ENCODE data around the gene APLN. TPM values are rescaled to one million over a fixed set of nuclear protein-coding genes. Genes with fewer than 3 reads are reported as not detected.

Gene APLN
- total RNA-seq, 1 donor from 2014 or later, result 2.1 TPM

DNA sequence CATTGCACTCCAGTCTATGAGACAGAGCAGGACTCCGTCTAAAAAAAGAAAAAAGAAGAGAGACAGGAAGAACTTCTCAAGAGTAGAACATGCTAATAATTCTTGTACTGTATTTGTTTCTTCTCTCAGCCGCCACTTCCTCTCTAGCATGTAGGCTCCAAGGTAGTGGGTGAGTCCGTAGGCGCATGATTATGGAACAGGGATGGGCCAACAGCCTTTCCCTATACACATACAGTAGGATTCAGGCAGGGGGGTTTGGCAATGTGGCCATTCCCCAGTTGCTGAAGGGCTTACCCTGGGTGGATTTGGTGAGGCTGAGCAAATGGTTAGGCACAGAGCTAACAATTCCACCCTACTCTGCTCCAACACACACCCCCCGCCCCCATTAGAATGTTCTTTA lies 35.0 kb upstream of the APLN start:
- no peak overlapping the region for H3K4me2 ChIP-seq (ENCODE audit: low read length)
- no peak overlapping the region for H3K9ac ChIP-seq (ENCODE audit: low read length)
- H3K27ac ChIP-seq (ENCODE audit: low read depth, low read length), result no peak overlapping the region
- no peak for TF ChIP-seq EZH2 (IDR thresholded peaks at IDR 0.05; ENCODE audit: insufficient read depth, low read length)
- TF ChIP-seq, protein P1, sequence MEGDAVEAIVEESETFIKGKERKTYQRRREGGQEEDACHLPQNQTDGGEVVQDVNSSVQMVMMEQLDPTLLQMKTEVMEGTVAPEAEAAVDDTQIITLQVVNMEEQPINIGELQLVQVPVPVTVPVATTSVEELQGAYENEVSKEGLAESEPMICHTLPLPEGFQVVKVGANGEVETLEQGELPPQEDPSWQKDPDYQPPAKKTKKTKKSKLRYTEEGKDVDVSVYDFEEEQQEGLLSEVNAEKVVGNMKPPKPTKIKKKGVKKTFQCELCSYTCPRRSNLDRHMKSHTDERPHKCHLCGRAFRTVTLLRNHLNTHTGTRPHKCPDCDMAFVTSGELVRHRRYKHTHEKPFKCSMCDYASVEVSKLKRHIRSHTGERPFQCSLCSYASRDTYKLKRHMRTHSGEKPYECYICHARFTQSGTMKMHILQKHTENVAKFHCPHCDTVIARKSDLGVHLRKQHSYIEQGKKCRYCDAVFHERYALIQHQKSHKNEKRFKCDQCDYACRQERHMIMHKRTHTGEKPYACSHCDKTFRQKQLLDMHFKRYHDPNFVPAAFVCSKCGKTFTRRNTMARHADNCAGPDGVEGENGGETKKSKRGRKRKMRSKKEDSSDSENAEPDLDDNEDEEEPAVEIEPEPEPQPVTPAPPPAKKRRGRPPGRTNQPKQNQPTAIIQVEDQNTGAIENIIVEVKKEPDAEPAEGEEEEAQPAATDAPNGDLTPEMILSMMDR (IDR thresholded peaks at IDR 0.05; ENCODE audit: insufficient read depth, low read depth, low read length), result no peak
- H3K27me3 Mint-ChIP-seq (ENCODE audit: low read depth, unreplicated experiment), result peaks cover 9% of the 10 kb centered on the region
- no peak overlapping the region for H2AFZ ChIP-seq (ENCODE audit: low read depth, low read length)
- no peaks in the 10 kb centered on the region for H3K4me1 ChIP-seq (ENCODE audit: insufficient read depth, low read length)
- H3K36me3 ChIP-seq (ENCODE audit: insufficient read depth, low read length), result no peaks in the 10 kb centered on the region
- H3K4me3 Mint-ChIP-seq (ENCODE audit: unreplicated experiment), result no peak overlapping the region
- no peaks in the 10 kb centered on the region for H3K79me2 ChIP-seq (ENCODE audit: insufficient read depth, low read length)
- FAIRE-seq (no peak), DNase-seq (ENCODE audit: low read depth) (no peak)
- H3K27me3 ChIP-seq (ENCODE audit: insufficient read depth, low read length), result no peaks in the 10 kb centered on the region
- H4K20me1 ChIP-seq (ENCODE audit: insufficient read depth, low read length), result no peaks in the 10 kb centered on the region
- no peak overlapping the region for H3K27ac Mint-ChIP-seq (ENCODE audit: unreplicated experiment)
- H3K36me3 Mint-ChIP-seq (ENCODE audit: low read depth, unreplicated experiment), result no peaks in the 10 kb centered on the region
- H3K4me1 Mint-ChIP-seq (ENCODE audit: low read depth, unreplicated experiment), result no peaks in the 10 kb centered on the region
- H3K9me3 Mint-ChIP-seq (ENCODE audit: unreplicated experiment), result no peaks in the 10 kb centered on the region
- no peak overlapping the region for H3K4me3 ChIP-seq (ENCODE audit: insufficient read depth, low read depth, low read length)
- no peaks in the 10 kb centered on the region for H3K9me3 ChIP-seq (ENCODE audit: insufficient read depth, low read depth, low read length)

DNA sequence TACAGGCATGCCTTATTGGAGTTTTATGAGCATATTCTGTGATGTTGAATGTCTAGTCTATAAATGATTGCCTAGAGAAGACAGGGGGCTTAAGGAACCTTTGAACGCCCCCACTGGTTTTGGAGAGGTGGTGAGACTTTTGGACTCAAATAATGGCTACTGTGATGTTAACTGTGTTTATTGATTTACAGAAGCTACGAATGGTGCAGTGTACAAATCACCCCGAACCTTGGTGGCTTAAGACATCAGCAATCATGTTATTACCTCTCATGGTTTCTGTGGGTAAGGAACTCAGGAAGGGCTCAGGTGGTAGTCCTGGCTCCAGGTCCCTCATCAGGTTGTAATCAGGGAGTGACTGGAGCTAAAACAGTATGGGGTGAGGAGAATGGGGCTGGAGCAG lies 33.3 kb upstream of the APLN start:
- TF ChIP-seq EZH2 (IDR thresholded peaks at IDR 0.05; ENCODE audit: insufficient read depth, low read length), result no peak
- Mint-ChIP-seq H3K4me1 (ENCODE audit: low read depth, unreplicated experiment) (no peaks in the 10 kb centered on the region), H3K27ac (ENCODE audit: unreplicated experiment) (no peak overlapping the region), H3K27me3 (ENCODE audit: low read depth, unreplicated experiment) (peaks cover 9% of the 10 kb centered on the region), H3K4me3 (ENCODE audit: unreplicated experiment) (no peak overlapping the region), H3K9me3 (ENCODE audit: unreplicated experiment) (no peaks in the 10 kb centered on the region), H3K36me3 (ENCODE audit: low read depth, unreplicated experiment) (no peaks in the 10 kb centered on the region)
- no peaks in the 10 kb centered on the region for H3K27me3 ChIP-seq (ENCODE audit: insufficient read depth, low read length)
- H3K79me2 ChIP-seq (ENCODE audit: insufficient read depth, low read length), result no peaks in the 10 kb centered on the region
- no peaks in the 10 kb centered on the region for H3K36me3 ChIP-seq (ENCODE audit: insufficient read depth, low read length)
- H3K9ac ChIP-seq (ENCODE audit: low read length), result no peak overlapping the region
- H3K4me2 ChIP-seq (ENCODE audit: low read length), result no peak overlapping the region
- H2AFZ ChIP-seq (ENCODE audit: low read depth, low read length), result no peak overlapping the region
- H3K27ac ChIP-seq (ENCODE audit: low read depth, low read length), result no peak overlapping the region
- no peaks in the 10 kb centered on the region for H3K4me1 ChIP-seq (ENCODE audit: insufficient read depth, low read length)
- H3K9me3 ChIP-seq (ENCODE audit: insufficient read depth, low read depth, low read length), result no peaks in the 10 kb centered on the region
- DNase-seq (ENCODE audit: low read depth) (no peak), FAIRE-seq (no peak)
- H4K20me1 ChIP-seq (ENCODE audit: insufficient read depth, low read length), result no peaks in the 10 kb centered on the region
- H3K4me3 ChIP-seq (ENCODE audit: insufficient read depth, low read depth, low read length), result no peak overlapping the region

DNA sequence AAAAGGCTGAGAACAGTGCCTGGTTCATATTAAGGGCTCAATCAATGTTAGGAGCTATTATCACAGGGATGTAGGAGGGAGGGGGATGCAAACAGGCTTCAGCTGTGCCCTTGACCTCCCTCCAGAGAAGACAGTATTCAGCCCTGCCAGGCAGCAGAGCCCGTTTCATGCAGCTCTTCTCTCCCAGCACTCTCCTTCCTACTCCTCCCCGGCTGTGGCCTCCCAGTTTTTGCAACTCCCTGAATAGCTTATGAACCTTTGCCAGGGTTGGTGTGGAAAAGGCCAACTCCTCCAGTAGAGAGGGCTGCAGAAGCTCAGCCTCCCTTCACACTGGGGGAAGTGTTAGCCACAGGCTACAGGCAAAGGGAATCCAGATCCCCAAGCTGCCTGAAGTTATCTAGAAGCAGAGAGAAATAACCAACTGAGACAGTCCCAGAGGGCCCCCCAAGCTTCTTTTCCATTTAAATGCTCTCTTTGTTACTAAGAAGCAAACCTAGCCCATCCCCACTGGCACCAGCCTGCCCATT lies 31.7 kb upstream of the APLN start:
- H3K27me3 ChIP-seq (ENCODE audit: insufficient read depth, low read length), result no peaks in the 10 kb centered on the region
- peaks cover 9% of the 10 kb centered on the region for H3K27me3 Mint-ChIP-seq (ENCODE audit: low read depth, unreplicated experiment)
- H4K20me1 ChIP-seq (ENCODE audit: insufficient read depth, low read length), result no peaks in the 10 kb centered on the region
- H3K4me2 ChIP-seq (ENCODE audit: low read length), result no peak overlapping the region
- no peaks in the 10 kb centered on the region for H3K4me1 ChIP-seq (ENCODE audit: insufficient read depth, low read length)
- H3K36me3 Mint-ChIP-seq (ENCODE audit: low read depth, unreplicated experiment), result no peaks in the 10 kb centered on the region
- no peaks in the 10 kb centered on the region for H3K4me1 Mint-ChIP-seq (ENCODE audit: low read depth, unreplicated experiment)
- H3K4me3 ChIP-seq (ENCODE audit: insufficient read depth, low read depth, low read length), result no peak overlapping the region
- no peak overlapping the region for H3K4me3 Mint-ChIP-seq (ENCODE audit: unreplicated experiment)
- no peaks in the 10 kb centered on the region for H3K9me3 Mint-ChIP-seq (ENCODE audit: unreplicated experiment)
- no peak overlapping the region for H3K9ac ChIP-seq (ENCODE audit: low read length)
- H3K27ac ChIP-seq (ENCODE audit: low read depth, low read length), result no peak overlapping the region
- DNase-seq (ENCODE audit: low read depth), result no peak
- H2AFZ ChIP-seq (ENCODE audit: low read depth, low read length), result no peak overlapping the region
- FAIRE-seq, result no peak
- no peak overlapping the region for H3K27ac Mint-ChIP-seq (ENCODE audit: unreplicated experiment)
- TF ChIP-seq, protein P1 (IDR thresholded peaks at IDR 0.05; ENCODE audit: insufficient read depth, low read depth, low read length), result no peak
- no peak for TF ChIP-seq EZH2 (IDR thresholded peaks at IDR 0.05; ENCODE audit: insufficient read depth, low read length)
- no peaks in the 10 kb centered on the region for H3K36me3 ChIP-seq (ENCODE audit: insufficient read depth, low read length)
- no peaks in the 10 kb centered on the region for H3K9me3 ChIP-seq (ENCODE audit: insufficient read depth, low read depth, low read length)
- H3K79me2 ChIP-seq (ENCODE audit: insufficient read depth, low read length), result no peaks in the 10 kb centered on the region
